Ammon's horn (tissue), 1 donor: ENCODE data around the gene FYN.

ENCODE experiments used
- DNase-seq: peaks from one replicate; pipeline ENCODE4 v3.0.0-alpha.2; 2016; ENCODE audit warnings: low spot score

FYN gene

GRCh38 chr6:111806561-111807497, 66.4 kb downstream of the FYN start:
- DNase-seq, result no peak

GRCh38 chr6:111806165-111806547, 67.1 kb downstream of the FYN start:
- DNase-seq, result no peak

GRCh38 chr6:111805511-111806164, 67.6 kb downstream of the FYN start:
- no peak for DNase-seq

DNA sequence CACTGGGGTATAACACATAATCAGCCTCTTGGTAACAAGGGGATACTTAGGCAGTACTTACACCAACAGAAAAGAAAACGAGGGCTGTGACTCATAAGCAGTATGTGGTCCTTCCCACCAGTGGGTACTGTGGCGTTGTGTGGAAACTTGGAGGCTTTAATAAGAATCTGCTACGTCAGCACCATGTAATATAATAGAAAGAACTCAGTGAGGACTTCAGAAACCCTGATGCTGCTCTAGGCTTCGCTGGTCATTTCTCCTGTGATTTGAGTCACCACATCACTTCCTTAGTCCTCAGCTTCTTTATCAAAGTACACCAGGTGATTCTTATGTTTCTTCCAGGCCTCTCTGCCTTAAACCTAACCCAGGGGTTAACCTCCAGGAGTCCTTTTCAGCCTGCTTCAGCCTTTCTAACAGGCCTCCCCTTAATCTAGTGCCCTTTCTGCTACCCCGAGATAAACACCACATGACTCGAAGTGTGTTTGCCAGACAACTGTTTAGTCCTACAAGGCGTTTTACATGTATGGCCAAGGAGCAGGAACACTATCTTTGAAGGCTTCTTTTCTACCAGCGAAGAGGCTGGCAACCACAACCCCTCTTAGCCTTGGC, 68.5 kb downstream of the FYN start:
- no peak for DNase-seq

DNA sequence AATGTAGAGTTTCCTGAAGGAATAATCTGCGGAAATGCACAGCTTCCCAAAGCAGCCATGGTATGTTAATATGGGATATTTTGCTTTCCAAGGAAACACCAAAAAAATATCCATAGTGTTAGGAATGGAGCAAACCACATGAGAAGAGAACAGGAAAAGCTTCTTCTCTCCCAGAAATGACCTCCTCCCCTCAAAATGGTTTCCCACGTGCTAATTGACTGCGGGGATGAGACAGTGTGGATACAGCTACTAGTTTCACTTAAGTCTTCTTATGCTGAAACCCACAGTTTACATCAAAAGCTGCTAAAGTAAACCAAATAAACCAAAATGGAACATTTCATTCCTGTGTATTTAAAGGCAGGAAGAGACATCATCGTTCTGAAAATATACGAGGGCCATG, 69.4 kb downstream of the FYN start:
- no peak for DNase-seq

DNA sequence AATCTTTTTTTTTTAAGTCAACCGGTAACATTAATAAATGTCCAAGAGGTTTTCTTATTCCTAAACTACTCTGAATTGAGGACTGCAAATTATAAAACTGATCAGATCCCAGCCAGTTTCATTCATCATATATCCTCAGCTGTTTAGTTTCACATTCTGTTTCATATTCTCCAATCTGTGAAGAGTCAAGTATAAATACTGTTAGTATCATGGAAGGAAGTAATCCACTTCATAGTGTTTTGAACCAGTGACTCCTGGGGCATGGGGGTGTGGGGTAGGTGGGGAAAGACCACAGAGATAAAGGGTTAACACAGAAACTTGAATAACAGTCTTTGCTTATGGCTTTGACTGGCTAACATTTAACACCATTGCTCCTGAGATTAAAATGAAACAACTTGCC, 69.9 kb downstream of the FYN start:
- DNase-seq, result no peak

GRCh38 chr6:111802720-111803330, 70.4 kb downstream of the FYN start:
- no peak for DNase-seq

DNA sequence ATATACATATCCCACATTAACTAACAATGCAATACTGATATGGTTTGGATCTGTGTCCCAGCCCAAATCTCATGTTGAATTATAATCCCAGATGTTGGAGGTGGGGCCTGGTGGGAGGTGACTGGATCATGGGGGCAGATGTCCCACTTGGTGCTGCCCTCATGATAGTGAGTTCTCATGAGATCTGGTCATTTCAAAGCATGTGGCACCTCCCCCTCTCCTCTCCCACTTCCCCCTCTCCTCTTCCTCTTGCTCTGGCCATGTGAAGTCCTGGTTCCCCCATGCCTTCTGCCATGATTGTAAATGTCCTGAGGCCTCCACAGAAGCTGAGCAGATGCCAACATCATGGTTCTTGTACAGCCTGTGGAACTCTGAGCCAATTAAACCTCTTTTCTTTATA, 71.2 kb downstream of the FYN start:
- no peak for DNase-seq

DNA sequence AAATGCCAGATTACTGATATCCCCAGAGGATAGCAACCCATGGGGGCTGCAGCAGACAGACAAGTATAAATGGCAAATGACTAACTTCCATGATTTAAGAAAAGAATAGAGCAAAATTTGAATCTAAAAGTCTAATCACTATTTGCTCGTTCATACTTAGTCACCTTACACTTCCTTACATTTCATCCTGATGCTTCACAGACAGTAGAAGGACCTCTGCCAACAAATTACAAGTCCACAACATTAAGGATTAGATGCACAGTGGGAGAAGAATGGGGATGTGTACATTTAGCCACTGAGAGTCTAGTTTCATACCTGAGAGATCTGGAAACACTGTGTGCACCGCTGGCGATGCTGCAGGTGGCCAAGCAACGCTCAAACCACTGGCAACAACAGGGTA, 72.4 kb downstream of the FYN start:
- no peak for DNase-seq

- DNase-seq, result no peak
Observed at GRCh38 chr6:111800259-111800765, 72.9 kb downstream of the FYN start.

DNA sequence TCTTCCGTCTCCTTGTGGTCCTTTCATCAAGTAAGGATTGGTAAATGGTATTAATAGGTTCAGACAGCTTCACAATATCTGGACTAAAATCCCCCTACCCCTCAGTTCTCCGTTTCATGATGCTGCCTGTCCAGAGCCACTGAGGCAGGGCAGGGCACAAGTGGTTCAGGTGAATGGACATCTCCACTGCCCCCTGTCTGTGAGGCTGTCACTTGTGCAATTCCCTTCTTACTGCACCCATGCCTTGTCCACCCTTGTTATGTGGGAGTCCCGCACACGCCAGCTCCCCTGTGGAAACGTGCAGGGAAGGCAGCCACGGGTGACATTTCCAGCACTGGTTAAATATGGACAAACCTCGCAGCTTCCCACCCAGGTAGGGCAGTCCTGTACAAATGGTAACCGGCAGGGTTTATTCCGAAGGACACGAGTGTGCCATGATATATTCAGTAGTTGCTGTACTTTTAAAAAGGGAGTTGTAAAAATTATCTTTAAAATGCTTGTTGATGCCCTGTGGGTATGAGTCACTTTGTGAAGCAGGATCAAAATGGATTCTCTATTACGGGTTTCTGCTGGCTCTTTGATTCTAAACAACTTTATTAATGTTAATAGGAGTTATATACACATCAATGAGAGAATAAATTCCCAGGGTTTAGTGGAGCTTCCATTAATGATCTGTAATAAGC, 73.5 kb downstream of the FYN start:
- no peak for DNase-seq

DNA sequence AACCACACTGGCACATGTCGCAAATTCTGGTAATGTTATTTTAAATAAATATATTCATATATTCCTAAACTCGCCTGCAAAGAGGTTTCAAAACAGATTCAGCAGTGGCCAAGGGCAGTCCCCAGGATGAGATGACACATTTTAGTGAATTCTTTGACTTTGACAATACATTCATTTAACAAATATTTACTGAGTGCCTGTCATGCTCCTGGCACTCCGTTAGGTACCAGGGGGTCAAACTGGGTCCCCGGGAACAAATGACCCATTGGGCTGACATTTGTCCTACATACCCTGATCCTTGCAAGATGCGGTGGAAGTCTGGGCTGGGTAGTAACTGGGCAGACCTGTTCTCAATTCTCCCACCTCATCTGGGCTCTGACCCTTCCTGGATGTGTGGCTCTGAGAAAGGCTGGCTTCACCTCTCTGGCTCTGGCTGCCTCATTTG, 74.9 kb downstream of the FYN start:
- DNase-seq, result no peak

DNA sequence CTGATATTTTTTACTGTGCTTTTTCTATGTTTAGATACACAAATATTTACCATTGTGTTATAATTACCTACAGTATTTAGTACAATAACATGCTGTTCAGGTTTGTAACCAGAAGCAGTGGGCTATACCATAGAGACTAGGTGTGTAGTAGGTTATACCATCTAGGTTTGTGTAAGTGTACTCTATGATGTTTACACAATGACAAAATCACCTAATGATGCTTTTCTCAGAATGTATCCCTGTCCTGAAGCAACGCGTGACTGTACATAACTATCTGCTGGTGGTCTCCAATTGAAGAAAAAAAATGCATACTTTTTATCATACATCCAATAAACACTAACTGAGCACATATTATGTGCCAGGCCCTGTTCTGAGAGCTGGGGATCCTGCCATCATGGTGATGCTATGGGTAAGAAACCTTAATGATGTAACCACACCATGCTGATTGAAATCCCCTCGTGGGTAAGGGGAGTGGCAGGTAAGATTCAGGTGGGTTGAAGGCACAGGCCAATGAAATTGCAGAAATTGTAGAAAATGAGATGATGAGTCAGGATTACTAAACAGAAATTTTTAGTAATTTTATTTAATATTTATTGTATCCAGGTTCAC, 76.8 kb downstream of the FYN start:
- no peak for DNase-seq

GRCh38 chr6:111795558-111795957, 77.7 kb downstream of the FYN start:
- DNase-seq, result no peak

GRCh38 chr6:111794727-111795452, 78.4 kb downstream of the FYN start:
- DNase-seq, result no peak

- no peak for DNase-seq
Observed at GRCh38 chr6:111794300-111794699, 79.0 kb downstream of the FYN start.

- DNase-seq, result no peak
Observed at GRCh38 chr6:111793711-111794111, 79.5 kb downstream of the FYN start.

DNA sequence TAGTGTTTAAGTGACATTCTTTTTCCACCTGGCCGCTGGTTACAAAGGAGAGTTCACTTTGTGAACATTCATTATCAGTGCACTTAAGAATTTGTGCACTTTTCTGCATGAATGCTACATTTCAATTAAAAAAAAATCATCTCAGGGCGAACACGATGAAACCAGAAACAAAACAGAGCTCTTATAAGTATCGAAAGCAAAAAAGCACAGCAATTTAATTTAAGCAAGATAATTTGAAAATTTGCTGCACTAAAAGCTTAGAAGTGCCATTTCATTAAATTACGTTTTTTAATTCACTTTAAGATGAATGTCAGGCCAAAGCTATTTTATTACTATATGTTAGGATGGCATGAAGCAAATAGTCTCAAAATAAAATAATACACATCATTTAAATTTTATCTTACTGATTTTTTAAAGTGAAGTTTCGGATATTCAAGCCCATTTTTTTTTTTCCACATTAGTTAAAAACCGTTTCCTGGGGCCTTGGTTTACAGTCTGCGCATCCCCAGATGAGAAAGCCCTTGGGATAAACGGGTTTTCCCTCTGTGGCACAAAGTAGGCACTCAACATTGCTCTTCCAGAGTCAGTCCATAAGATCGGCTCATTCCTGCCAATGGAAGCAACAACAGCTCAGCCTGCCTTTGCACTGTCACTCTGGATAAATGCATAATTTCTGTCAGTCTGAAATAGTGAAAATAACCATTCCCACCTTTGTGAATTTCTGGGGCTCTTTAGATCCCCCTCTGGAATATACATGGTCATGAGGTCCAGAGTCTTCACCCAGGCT, 80.1 kb downstream of the FYN start:
- no peak for DNase-seq

GRCh38 chr6:111792241-111792640, 81.0 kb downstream of the FYN start:
- no peak for DNase-seq

DNA sequence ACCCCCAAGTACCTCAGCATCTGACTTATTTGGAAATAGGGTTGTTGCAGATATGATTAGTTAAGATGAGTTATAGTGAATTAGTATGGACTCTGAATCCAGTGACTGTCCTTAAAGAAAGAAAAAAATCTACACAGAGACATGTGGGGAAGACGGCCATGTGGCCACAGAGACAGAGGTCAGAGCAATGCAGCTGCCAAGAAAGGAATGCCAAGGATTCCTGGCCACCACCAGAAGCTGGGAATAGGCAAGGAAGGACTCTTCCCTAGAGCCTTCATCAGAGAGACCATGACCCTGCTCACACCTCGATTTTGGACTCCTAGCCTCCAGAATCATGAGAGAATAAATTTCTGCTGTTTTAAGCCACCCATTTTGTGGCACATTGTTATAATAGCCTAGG, 81.8 kb downstream of the FYN start:
- DNase-seq, result no peak
